GM10248 (cell line): ENCODE data around the gene AP5S1.
"Not testable (repeated sequence)": the region's sequence is repeated elsewhere in the genome, so short reads cannot be mapped to it uniquely, and the experiment has no call there.

Source experiments
- CTCF ChIA-PET: fragments of 300-600 bp; sonication (Branson Sonifier 250); formaldehyde crosslinking; extraction: SDS; loops from one replicate; lab custom pipeline; 2021; ENCODE audit warnings: antibody characterized with exemption; lab: Yijun Ruan, JAX
- POLR2A ChIA-PET: fragments of 350-650 bp; sonication (Branson Sonifier 250); formaldehyde crosslinking; extraction: SDS; loops from one replicate; lab custom pipeline; 2020; ENCODE audit warnings: antibody characterized with exemption; lab: Yijun Ruan, JAX
- DNase-seq: peaks from one replicate; pipeline ENCODE4 v3.0.0; 2012; ENCODE audit errors: extremely low spot score
- CTCF ChIP-seq: IDR thresholded peaks from 2 replicates; pipeline ENCODE4 v1.5.1; 2012; ENCODE audit warnings: mild to moderate bottlenecking, low read depth; ENCODE audit errors: extremely low read depth, missing control alignments, control extremely low read depth

The AP5S1 gene

DNA sequence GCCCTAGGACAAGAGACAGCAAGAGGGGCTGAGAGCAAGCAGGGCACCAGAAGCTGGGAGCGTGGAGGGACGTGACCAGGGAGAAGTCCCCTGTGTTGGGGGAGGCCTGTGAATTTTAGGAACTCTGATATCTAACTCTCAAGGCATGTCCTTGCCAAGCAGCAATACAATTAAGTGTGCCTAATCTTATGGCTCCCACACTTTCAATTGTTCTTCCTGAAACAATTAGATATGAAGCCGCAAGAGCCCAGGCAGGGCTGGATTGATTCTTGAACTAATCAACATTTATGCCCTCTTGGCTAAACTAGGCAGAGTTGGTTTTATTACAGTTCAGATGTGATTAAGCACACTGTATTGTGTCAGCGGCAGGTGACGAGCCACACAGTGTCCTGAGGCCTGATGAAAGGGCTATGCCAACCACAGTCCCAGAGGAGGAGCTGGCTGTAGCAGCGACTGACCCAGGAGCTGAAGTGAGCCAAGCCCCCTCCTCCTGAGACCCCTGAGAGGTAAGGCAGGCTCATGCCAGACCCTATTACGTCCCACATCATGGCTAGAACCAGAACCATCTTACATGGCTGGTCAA lies 22.1 kb downstream of the AP5S1 start:
- no peak for TF ChIP-seq CTCF
- ChIA-PET POLR2A (no interaction called here), CTCF (interaction anchor here (1.2 to 1.8 kb wide), 4 partner anchors 13 to 229 kb away, joined by 3 to 7 read pairs (median 4); no protein-coding TSS in a partner anchor)
- DNase-seq = peak; percentile 10

- ChIA-PET POLR2A (no interaction called here), CTCF (interaction anchor here (0.6 to 1.8 kb wide), 8 partner anchors 12 to 228 kb away, joined by 3 to 7 read pairs (median 3); partner anchors contain the start of gene AP5S1)
- DNase-seq = peak; percentile 13
- no peak for TF ChIP-seq CTCF
These were observed 23.1 kb downstream of the AP5S1 start for GRCh38 chr20:3843490-3843889.

GRCh38 chr20:3843990-3844619 lies 23.8 kb downstream of the AP5S1 start:
- DNase-seq, POLR2A ChIA-PET: not testable (repeated sequence)
- CTCF ChIA-PET = interaction anchor here (1.0 to 2.1 kb wide), 7 partner anchors 11 to 116 kb away, joined by 3 to 11 read pairs (median 3); partner anchors contain the start of gene AP5S1

- no peak for DNase-seq
- TF ChIP-seq CTCF = no peak
- CTCF ChIA-PET = no interaction called here
- POLR2A ChIA-PET = no interaction called here
These were observed 26.0 kb downstream of the AP5S1 start for GRCh38 chr20:3846378-3846739.

DNA sequence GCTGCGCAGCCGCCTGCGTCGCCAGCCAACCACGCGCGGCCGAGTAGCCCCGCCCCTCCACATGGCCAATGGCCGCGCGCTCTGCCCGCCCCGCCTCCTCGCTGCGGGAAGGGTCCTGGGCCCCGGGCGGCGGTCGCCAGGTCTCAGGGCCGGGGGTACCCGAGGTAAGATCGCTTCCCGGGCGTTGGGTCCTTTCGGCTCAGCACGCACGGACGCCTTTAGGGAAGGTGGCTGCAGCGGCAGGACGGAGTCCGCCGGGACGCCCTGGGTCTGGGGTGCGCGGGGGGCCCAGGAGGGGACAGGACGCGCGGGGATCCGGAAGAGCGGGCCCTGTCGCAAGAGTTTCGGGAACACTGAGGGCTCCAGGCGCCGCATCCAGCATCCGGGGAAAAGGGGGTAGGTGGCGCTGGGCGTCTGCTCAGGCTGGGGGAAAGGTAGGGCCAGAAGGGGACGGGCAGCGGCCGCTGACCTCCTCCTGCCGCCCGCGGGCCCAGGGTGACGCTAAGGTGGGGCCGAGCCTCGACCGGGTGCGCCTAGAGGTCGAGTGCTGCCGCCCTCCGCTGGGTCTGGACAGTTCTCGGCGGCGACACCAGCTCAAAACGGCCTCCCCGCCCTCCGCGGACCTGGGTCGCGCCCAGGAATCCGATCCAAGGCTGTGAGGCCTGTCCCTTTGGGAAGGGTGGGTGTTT lies 26.5 kb downstream of the AP5S1 start, which contains the start of gene MAVS:
TSS of gene MAVS (plus strand) at position 95 of the 689 bp plus-strand sequence. CDS start 7,791 bp downstream, outside the sequence.
- TF ChIP-seq CTCF = peak; percentile 21
- CTCF ChIA-PET = interaction anchor here (0.8 kb wide), 1 partner anchor 25 kb away, joined by 3 read pairs; no protein-coding TSS in a partner anchor
- POLR2A ChIA-PET = no interaction called here
- DNase-seq = peak; percentile 95

DNA sequence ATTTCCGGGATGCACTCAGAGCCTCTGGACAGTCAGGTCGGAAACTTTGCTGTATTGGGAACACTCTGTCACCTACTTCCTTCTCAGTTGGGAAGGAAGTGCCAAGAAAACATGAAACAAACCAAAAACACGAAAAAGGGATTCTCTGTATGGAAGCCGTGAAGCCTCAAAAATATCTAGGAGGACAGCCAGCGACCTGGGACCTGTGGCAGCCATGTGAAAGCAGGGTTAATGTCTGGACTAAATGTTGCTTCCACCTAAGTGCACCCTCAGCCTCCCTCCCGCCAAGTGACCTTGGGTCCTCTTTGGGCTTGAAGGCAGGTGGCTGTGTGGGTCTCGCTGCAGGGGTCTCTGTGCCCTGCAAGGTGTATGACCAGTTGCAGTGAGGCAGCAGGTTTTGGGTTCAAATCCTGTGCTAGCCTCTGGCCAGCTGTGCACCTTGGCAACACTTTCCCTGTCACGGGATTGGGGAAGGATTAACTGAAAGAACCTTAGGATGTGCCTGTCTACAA lies 27.1 kb downstream of the AP5S1 start:
- no peak for DNase-seq
- ChIA-PET CTCF (interaction anchor here (0.8 kb wide), 1 partner anchor 25 kb away, joined by 3 read pairs; no protein-coding TSS in a partner anchor), POLR2A (no interaction called here)
- TF ChIP-seq CTCF = no peak
